DMS 273 (cell line): ENCODE results near the gene SIX5.
"Not testable (repeated sequence)": the region's sequence is repeated elsewhere in the genome, so short reads cannot be mapped to it uniquely, and the experiment has no call there.

Experiments used
- DNase-seq: peaks from one replicate; lab custom pipeline; 2025; ENCODE audit not compliant: unreplicated experiment; lab: John Stamatoyannopoulos, UW

SIX5 gene

GRCh38 chr19:45761714-45762113 is 7.3 kb downstream of the SIX5 start:
- no peak for DNase-seq

- DNase-seq: no peak
These were observed 10.1 kb downstream of the SIX5 start for GRCh38 chr19:45758921-45759320.

- DNase-seq: no peak
These were observed 11.4 kb downstream of the SIX5 start for GRCh38 chr19:45757695-45758094.

- DNase-seq: no peak
These were observed 14.7 kb downstream of the SIX5 start for GRCh38 chr19:45754323-45754722.

GRCh38 chr19:45753548-45753947 is 15.5 kb downstream of the SIX5 start:
- DNase-seq: no peak

DNA sequence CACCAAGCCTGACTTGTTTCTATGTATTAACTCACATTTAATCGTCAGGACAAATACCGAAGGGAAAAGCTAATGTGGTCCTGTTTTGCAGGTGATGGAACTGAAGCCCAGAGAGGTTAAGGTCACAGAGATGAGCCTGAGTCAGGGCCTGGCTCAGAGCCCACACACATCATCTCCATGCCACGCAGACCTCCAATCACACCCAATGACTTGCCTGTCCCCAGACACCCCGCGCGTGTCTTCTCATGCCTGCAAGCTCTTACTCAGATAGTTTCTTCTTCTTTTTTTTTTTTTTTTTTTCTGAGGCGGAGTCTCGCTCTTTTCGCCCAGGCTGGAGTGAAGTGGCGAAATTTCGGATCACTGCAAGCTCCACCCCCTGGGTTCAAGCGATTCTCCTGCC is 16.4 kb downstream of the SIX5 start:
- no peak for DNase-seq

DNA sequence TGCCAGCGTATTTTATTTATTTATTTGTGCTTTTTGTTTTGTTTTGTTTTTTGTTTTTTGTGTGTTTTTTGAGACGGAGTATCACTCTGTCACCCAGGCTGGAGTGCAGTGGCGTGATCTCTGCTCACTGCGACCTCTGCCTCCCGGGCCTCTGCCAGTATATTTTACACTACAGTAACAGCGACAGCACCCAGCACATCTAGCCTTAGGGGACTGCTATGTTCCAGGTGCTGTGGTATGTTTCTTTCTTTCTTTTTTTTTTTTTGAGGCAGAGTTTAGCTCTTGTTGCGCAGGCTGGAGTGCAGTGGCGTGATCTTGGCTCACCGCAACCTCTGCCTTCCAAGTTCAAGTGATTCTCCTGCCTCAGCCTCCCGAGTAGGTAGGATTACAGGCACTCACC is 17.6 kb downstream of the SIX5 start:
- not testable (repeated sequence) for DNase-seq

- DNase-seq: no peak
These were observed 21.5 kb downstream of the SIX5 start for GRCh38 chr19:45747513-45747912.

GRCh38 chr19:45746866-45747265 is 22.2 kb downstream of the SIX5 start:
- DNase-seq: no peak

DNA sequence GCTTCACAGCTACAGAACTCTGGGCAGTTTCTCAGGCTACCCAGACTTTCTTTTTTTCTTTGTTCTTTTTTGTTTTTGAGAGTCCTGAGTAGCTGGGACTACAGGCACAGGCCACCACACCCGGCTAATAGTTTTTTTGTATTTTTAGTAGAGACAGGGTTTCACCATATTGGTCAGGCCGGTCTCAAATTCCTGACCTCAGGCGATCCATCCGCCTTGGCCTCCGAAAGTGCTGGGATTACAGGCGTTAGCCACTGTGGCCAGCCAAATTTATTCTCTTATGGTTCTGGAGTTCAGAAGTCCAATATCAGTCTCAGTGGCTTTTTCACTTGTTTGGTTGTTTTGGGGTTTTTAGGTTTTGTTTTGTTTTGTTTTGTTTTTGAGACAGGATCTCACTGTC is 23.4 kb downstream of the SIX5 start:
- no peak for DNase-seq

DNA sequence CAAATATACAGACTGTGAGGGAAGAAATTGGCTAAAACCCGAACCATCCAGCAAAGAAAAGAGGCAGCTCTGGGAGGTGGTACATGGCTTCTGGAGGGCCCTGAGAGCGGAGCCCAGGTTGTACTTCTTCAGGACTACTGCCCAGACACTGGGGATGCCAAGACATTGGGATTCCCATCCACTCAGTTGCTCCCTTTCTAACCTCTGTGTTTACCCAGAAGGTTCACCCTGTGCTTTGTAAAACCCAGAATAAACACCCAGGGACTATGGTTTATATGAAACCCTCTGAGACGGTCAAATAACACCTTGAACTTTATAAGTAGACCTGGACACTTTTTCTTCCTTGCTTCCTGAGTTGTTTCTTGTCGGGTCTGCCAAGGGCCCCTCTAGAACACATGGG is 26.1 kb downstream of the SIX5 start:
- DNase-seq: no peak

DNA sequence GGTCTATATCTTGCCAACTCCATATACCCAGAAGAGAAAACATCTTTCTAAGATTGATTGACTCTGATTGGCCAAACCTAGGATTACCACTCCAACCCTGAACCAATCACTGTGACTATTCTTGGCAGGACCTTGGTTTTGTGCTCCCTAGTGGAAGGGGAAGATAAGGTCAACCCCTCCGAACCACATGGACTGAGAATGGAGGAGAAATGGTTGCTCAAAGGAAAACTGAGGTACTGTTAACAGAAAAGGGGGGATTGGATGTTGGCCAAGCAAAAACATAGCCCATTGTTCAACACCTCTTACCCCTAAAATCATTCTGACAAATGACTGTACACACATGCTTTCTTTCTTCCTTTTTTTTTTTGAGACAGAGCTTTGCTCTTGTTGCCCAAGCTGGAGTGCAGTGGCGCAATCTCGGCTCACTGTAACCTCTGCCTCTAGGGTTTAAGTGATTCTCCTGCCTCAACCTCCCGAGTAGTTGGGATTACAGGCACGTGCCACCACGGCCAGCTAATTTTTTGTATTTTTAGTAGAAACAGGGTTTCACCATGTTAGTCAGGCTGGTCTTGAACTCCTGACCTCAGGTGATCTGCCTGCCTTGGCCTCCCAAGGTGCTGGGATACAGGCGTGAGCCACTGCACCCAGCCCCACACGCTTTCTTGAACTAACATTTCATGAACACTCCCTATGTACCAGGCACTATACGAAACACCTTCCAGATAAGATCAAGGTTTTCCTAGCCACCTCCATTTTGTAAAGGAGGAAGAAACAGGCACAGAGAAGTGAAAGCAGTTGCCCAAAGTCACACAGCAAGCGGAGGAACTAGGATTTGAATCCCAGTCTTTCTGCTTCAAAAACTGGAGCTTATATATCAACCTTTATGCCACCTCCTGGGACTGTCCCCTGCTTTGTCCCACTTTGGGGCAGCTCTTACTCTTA is 29.3 kb downstream of the SIX5 start:
- DNase-seq: peak; percentile 40

DNA sequence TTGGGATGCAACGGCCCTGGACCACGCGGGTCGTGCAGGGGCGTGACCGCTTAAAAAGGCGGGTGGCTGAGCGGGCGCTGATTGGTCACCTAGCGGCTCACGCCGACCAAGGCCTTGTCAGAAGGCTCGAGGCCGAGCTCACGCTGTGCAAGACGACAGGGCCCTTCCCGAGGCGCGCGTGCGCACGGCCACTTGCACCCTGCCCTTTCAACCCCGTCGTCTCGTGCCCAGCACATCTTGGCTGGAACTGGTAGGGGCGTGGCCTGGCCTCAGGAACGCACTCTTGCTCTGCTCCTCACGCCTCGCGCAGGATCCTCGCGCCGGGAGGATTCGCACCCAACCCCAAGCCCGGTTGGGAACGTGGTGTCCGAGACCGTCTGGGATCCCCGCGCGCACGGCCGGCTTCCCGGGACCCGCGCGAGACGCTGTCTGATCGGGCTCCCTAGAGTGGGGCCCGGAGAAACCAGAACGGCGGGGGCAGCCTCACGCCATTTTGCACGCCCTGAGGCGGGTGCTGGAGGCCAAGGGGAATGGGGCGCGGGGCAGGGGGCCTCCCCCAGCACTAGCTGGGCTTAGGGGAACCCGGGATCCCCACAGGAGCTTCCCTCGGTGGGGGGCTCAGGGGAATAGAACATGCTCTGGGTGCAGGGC is 35.8 kb downstream of the SIX5 start, which contains the start of gene MEIOSIN:
Gene MEIOSIN, plus strand, starts transcription at position 280 of the 651 bp plus-strand sequence. CDS start 1,938 bp downstream, outside the sequence.
- no peak for DNase-seq

GRCh38 chr19:45730368-45731288 is 38.4 kb downstream of the SIX5 start, which contains the start of gene FBXO46:
FBXO46 (minus strand) TSS chr19:45730896; CDS start chr19:45713495, 17,401 bp downstream.
- DNase-seq: peak; percentile 100

DNA sequence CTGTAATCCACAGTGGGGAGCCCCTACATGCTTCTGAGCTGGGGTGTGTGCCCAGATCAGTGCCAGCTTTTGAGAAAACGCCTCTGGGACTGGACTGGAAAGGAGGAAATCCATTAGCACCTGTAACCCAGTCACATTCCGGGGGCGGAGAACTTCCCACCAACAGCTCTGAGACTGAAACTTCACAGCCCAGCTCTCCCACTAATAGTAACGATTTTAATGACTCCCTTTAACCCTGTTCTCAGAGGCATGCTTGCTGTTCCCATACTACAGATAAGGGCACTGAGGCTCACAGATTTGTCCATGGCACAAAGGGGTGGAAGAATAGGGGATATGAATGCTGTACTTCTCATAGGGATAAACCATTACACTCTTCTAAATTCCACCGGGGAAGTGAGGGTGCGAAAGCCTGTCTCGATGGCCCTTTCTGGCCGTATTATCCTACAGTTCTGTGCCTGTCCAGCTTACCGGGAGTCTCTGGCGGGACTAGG is 39.2 kb downstream of the SIX5 start:
- DNase-seq: peak; percentile 48

- DNase-seq: not testable (repeated sequence)
These were observed 40.4 kb downstream of the SIX5 start for GRCh38 chr19:45728683-45729082.

DNA sequence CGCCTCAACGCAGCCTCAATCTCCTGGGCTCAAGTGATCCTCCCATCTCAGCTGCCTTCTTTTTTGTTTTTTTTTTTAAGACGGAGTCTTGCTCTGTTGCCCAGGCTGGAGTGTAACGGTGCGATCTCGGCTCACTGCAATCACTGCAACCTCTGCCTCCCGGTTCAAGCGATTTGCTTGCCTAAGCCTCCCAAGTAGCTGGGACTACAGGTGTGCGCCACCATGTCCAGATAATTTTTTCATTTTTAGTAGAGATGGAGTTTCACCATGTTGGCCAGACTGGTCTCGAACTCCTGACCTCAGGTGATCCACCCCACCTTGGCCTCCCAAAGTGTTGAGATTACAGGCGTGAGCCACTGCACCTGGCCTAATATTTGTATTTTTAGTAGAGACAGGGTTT is 49.0 kb downstream of the SIX5 start:
- DNase-seq: not testable (repeated sequence)

GRCh38 chr19:45717983-45718650 is 50.9 kb downstream of the SIX5 start:
- no peak for DNase-seq

GRCh38 chr19:45717131-45717982 is 51.7 kb downstream of the SIX5 start:
- peak; percentile 100 for DNase-seq
